Measurements from ENCODE around the gene HSPA12A.

Gene HSPA12A

DNA sequence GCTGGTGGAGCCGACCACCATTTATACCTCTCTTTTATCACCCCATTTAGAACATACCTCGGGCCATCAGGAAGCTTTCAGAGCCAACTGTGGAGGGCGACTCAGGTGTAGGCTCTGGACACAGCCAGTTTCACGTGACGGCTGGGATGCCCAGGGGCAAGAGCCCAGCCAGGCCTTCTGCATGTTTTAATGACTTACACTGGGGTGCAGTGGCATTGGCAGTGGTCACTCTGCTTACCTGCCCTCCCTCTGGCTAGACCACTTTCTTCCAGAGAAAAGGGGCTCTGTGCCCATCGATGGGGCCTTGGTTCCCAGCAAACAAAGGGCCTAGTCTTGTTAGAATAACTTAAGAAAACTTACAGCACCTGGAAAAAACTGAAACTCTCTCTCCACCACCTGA, 71.7 kb downstream of the HSPA12A start:
- H3K23ac ChIP-seq (ENCODE audit: low read depth, low read length, poor library complexity) = no peak overlapping the region
- H3K4me2 ChIP-seq (ENCODE audit: insufficient read depth, low read length, poor library complexity, severe bottlenecking) = peak overlapping the region; percentile 62
- no peak overlapping the region for H4K8ac ChIP-seq (ENCODE audit: low read depth, low read length)
- H2AK5ac ChIP-seq (ENCODE audit: low read depth, low read length) = no peak overlapping the region
- no peak overlapping the region for H2AFZ ChIP-seq (ENCODE audit: low read length)
- H2BK12ac ChIP-seq (ENCODE audit: low read length) = no peak overlapping the region
- H2BK120ac ChIP-seq (ENCODE audit: low read depth, low read length) = no peak overlapping the region
- H3K4ac ChIP-seq (ENCODE audit: low read length) = no peak overlapping the region
- H3K18ac ChIP-seq (ENCODE audit: low read length) = peak overlapping the region; percentile 32
- peak overlapping the region; percentile 42 for H2BK15ac ChIP-seq (ENCODE audit: low read length)
- H3K27me3 ChIP-seq (ENCODE audit: control insufficient read depth in 3 of 3, insufficient read depth in 3 of 3, low read depth in 1 of 3, low read length in 3 of 3) = peaks cover 0 to 38% (median 0%) of the 10 kb centered on the region in 3 experiments
- H3K9ac ChIP-seq (ENCODE audit: low read depth, low read length, poor library complexity) = no peak overlapping the region
- peak overlapping the region; percentile 14 for H3K14ac ChIP-seq (ENCODE audit: low read length)
- no CpG with 5 or more reads among the region's 6 CpGs for WGBS, 2 donors (ENCODE audit: extremely low coverage in 2 of 2, insufficient read length in 2 of 2, insufficient replicate concordance in 1 of 2)
- peaks cover 0 to 11% of the 10 kb centered on the region in 2 donors for H3K4me1 ChIP-seq (ENCODE audit: control insufficient read depth in 2 of 2, insufficient read depth in 1 of 2, low read depth in 1 of 2, low read length in 2 of 2)
- H3K4me3 ChIP-seq (ENCODE audit: low read length in 2 of 2) = no peak overlapping the region
- no peak overlapping the region for H4K91ac ChIP-seq (ENCODE audit: low read depth, low read length, poor library complexity)
- H3K27ac ChIP-seq (replicated peaks; ENCODE audit: low read length) = no peak overlapping the region
- DNase-seq (ENCODE audit: low spot score) = no peak
- H3K36me3 ChIP-seq (replicated peaks in 1 of 2; ENCODE audit: control insufficient read depth in 2 of 2, insufficient read depth in 2 of 2, low read length in 2 of 2) = no peaks in the 10 kb centered on the region
- peak overlapping the region; percentile 30 for H2BK5ac ChIP-seq (ENCODE audit: low read length)
- no peaks in the 10 kb centered on the region for H3K79me1 ChIP-seq (ENCODE audit: low read depth, low read length)
- no peaks in the 10 kb centered on the region for H3K9me3 ChIP-seq (replicated peaks in 1 of 2; ENCODE audit: control insufficient read depth in 2 of 2, insufficient read depth in 1 of 2, low read depth in 1 of 2, low read length in 2 of 2)

DNA sequence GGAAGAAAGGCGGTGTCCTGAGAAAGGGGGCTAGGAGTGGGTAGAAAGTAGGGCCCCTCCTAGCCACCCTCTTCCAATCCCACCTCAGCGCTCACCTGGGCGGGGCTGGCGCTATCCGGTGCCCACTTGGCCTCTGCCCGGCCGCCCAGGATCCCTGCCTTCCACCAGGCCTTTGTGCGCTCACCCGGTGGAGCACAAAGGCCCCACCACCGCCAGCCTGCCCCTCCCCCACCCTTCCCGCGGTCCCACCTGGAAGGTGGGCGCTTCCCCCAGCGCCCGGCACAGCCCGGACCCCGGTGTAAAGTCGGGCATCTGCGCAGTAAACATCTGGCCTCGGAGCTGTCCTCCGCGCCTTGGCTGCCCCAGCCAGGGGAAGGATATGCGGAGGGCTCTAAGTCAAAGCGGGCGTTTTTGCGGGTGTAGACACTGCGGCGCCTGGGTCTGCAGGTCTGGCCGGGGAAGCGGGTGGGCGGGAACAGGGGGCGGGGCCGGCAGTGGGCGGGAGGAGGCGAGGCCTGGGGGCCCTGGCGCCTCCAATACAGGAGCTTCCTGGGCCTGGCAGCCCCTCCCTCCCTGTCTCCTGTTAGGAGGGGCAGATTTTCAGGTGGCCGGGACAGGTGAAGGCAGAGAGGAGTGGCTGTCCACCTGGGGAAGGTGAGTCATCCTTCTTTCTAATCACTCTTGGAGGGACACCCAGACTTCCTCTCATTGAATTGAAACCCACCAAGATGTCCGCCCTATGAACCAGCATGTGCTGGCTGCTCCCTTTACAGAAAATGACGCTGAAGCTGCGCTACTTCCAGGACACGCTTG, 72.3 kb downstream of the HSPA12A start:
- Histone ChIP-seq H3K14ac (ENCODE audit: low read length) (no peak overlapping the region), H3K27ac (replicated peaks; ENCODE audit: low read length) (no peak overlapping the region), H3K23ac (ENCODE audit: low read depth, low read length, poor library complexity) (peak overlapping the region; percentile 45), H2AFZ (ENCODE audit: low read length) (no peak overlapping the region), H3K79me1 (ENCODE audit: low read depth, low read length) (no peaks in the 10 kb centered on the region), H3K9me3 (replicated peaks in 1 of 2; ENCODE audit: control insufficient read depth in 2 of 2, insufficient read depth in 1 of 2, low read depth in 1 of 2, low read length in 2 of 2) (no peaks in the 10 kb centered on the region), H2BK5ac (ENCODE audit: low read length) (peak overlapping the region; percentile 30), H2AK5ac (ENCODE audit: low read depth, low read length) (no peak overlapping the region), H2BK15ac (ENCODE audit: low read length) (peak overlapping the region; percentile 39), H2BK12ac (ENCODE audit: low read length) (no peak overlapping the region), H3K18ac (ENCODE audit: low read length) (peak overlapping the region; percentile 93), H3K4me3 (ENCODE audit: low read length in 2 of 2) (peak overlapping the region in 1 of 2 donors; percentile 87), H3K4ac (ENCODE audit: low read length) (no peak overlapping the region), H3K27me3 (ENCODE audit: control insufficient read depth in 3 of 3, insufficient read depth in 3 of 3, low read depth in 1 of 3, low read length in 3 of 3) (peaks cover 0 to 38% (median 0%) of the 10 kb centered on the region in 3 experiments), H3K9ac (ENCODE audit: low read depth, low read length, poor library complexity) (peak overlapping the region; percentile 80), H3K4me1 (ENCODE audit: control insufficient read depth in 2 of 2, insufficient read depth in 1 of 2, low read depth in 1 of 2, low read length in 2 of 2) (peaks cover 0 to 11% of the 10 kb centered on the region in 2 donors), H3K36me3 (replicated peaks in 1 of 2; ENCODE audit: control insufficient read depth in 2 of 2, insufficient read depth in 2 of 2, low read length in 2 of 2) (no peaks in the 10 kb centered on the region), H2BK120ac (ENCODE audit: low read depth, low read length) (no peak overlapping the region), H3K4me2 (ENCODE audit: insufficient read depth, low read length, poor library complexity, severe bottlenecking) (peak overlapping the region; percentile 62), H4K91ac (ENCODE audit: low read depth, low read length, poor library complexity) (no peak overlapping the region), H4K8ac (ENCODE audit: low read depth, low read length) (no peak overlapping the region)
- no peak for DNase-seq (ENCODE audit: low spot score)
- WGBS, 2 donors (ENCODE audit: extremely low coverage in 2 of 2, insufficient read length in 2 of 2, insufficient replicate concordance in 1 of 2) = no CpG with 5 or more reads among the region's 41 CpGs

DNA sequence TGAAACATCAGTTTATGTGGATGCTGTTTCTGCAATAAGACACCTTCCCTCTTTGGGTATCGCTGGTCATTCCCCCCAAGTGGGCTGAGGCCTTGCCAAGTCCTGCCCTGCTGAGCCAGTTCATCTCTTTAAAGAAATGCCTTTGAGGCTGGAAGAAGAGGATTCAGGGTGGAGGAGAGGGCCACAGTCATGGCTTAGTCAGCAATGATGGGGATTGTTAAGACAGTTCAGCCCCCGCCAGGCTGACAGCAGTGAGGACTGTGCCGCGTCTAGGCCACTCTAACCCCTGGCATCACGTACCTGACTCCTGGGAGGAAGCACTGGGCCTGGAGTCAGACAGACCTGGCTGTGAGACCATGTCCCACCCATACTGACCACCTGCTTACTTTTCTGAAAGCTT, 73.3 kb downstream of the HSPA12A start:
- H3K79me1 ChIP-seq (ENCODE audit: low read depth, low read length) = no peaks in the 10 kb centered on the region
- no peak overlapping the region for H3K9ac ChIP-seq (ENCODE audit: low read depth, low read length, poor library complexity)
- H2BK12ac ChIP-seq (ENCODE audit: low read length) = no peak overlapping the region
- H3K4me3 ChIP-seq (ENCODE audit: low read length in 2 of 2) = no peak overlapping the region
- no peak overlapping the region for H2BK120ac ChIP-seq (ENCODE audit: low read depth, low read length)
- no peak overlapping the region for H3K23ac ChIP-seq (ENCODE audit: low read depth, low read length, poor library complexity)
- H2BK5ac ChIP-seq (ENCODE audit: low read length) = no peak overlapping the region
- peaks cover 0 to 11% of the 10 kb centered on the region in 2 donors for H3K4me1 ChIP-seq (ENCODE audit: control insufficient read depth in 2 of 2, insufficient read depth in 1 of 2, low read depth in 1 of 2, low read length in 2 of 2)
- peak overlapping the region; percentile 62 for H3K4me2 ChIP-seq (ENCODE audit: insufficient read depth, low read length, poor library complexity, severe bottlenecking)
- no peak overlapping the region for H3K27ac ChIP-seq (replicated peaks; ENCODE audit: low read length)
- no peak overlapping the region for H2BK15ac ChIP-seq (ENCODE audit: low read length)
- H2AK5ac ChIP-seq (ENCODE audit: low read depth, low read length) = no peak overlapping the region
- WGBS, 2 donors (ENCODE audit: extremely low coverage in 2 of 2, insufficient read length in 2 of 2, insufficient replicate concordance in 1 of 2) = no CpG with 5 or more reads among the region's 5 CpGs
- peaks cover 0 to 43% (median 0%) of the 10 kb centered on the region in 3 experiments for H3K27me3 ChIP-seq (ENCODE audit: control insufficient read depth in 3 of 3, insufficient read depth in 3 of 3, low read depth in 1 of 3, low read length in 3 of 3)
- DNase-seq (ENCODE audit: low spot score) = no peak
- H3K18ac ChIP-seq (ENCODE audit: low read length) = peak overlapping the region; percentile 46
- no peak overlapping the region for H3K14ac ChIP-seq (ENCODE audit: low read length)
- H4K8ac ChIP-seq (ENCODE audit: low read depth, low read length) = no peak overlapping the region
- no peaks in the 10 kb centered on the region for H3K9me3 ChIP-seq (replicated peaks in 1 of 2; ENCODE audit: control insufficient read depth in 2 of 2, insufficient read depth in 1 of 2, low read depth in 1 of 2, low read length in 2 of 2)
- H2AFZ ChIP-seq (ENCODE audit: low read length) = no peak overlapping the region
- no peaks in the 10 kb centered on the region for H3K36me3 ChIP-seq (replicated peaks in 1 of 2; ENCODE audit: control insufficient read depth in 2 of 2, insufficient read depth in 2 of 2, low read length in 2 of 2)
- H3K4ac ChIP-seq (ENCODE audit: low read length) = no peak overlapping the region
- no peak overlapping the region for H4K91ac ChIP-seq (ENCODE audit: low read depth, low read length, poor library complexity)

DNA sequence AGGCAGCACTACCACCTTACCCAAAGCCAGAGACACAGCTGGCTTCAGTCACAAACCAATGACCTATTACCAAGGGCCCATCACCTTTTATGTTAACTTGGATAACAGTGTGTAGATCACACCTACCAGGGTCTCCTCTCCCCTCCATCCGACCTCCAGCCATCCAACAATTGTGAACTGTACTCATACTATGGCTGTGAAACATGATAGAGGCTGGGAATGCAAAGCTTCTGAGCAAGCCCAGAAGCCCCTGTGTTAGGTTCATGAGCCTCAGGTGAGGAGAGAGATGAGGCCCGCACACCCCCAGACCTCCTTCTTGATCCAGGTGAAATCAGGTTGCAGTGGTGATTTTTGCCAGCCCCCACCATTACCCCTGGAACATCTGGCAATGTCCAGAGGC, 73.9 kb downstream of the HSPA12A start:
- WGBS, 2 donors (ENCODE audit: extremely low coverage in 2 of 2, insufficient read length in 2 of 2, insufficient replicate concordance in 1 of 2) = no CpG with 5 or more reads among the region's 2 CpGs
- H4K8ac ChIP-seq (ENCODE audit: low read depth, low read length) = no peak overlapping the region

More for the DNA sequence above, 73.9 kb downstream of the HSPA12A start:
- Histone ChIP-seq H3K18ac (ENCODE audit: low read length) (no peak overlapping the region), H3K36me3 (replicated peaks in 1 of 2; ENCODE audit: control insufficient read depth in 2 of 2, insufficient read depth in 2 of 2, low read length in 2 of 2) (no peaks in the 10 kb centered on the region), H2BK5ac (ENCODE audit: low read length) (no peak overlapping the region), H3K27ac (replicated peaks; ENCODE audit: low read length) (no peak overlapping the region), H3K9me3 (replicated peaks in 1 of 2; ENCODE audit: control insufficient read depth in 2 of 2, insufficient read depth in 1 of 2, low read depth in 1 of 2, low read length in 2 of 2) (no peaks in the 10 kb centered on the region), H3K79me1 (ENCODE audit: low read depth, low read length) (no peaks in the 10 kb centered on the region), H3K4me3 (ENCODE audit: low read length in 2 of 2) (no peak overlapping the region), H2AK5ac (ENCODE audit: low read depth, low read length) (no peak overlapping the region), H3K4me2 (ENCODE audit: insufficient read depth, low read length, poor library complexity, severe bottlenecking) (no peak overlapping the region), H3K14ac (ENCODE audit: low read length) (no peak overlapping the region), H3K4ac (ENCODE audit: low read length) (no peak overlapping the region), H4K91ac (ENCODE audit: low read depth, low read length, poor library complexity) (no peak overlapping the region), H2BK15ac (ENCODE audit: low read length) (no peak overlapping the region), H3K27me3 (ENCODE audit: control insufficient read depth in 3 of 3, insufficient read depth in 3 of 3, low read depth in 1 of 3, low read length in 3 of 3) (peaks cover 0 to 47% (median 0%) of the 10 kb centered on the region in 3 experiments), H2BK120ac (ENCODE audit: low read depth, low read length) (no peak overlapping the region), H3K23ac (ENCODE audit: low read depth, low read length, poor library complexity) (no peak overlapping the region), H2AFZ (ENCODE audit: low read length) (no peak overlapping the region), H3K9ac (ENCODE audit: low read depth, low read length, poor library complexity) (no peak overlapping the region), H2BK12ac (ENCODE audit: low read length) (no peak overlapping the region), H3K4me1 (ENCODE audit: control insufficient read depth in 2 of 2, insufficient read depth in 1 of 2, low read depth in 1 of 2, low read length in 2 of 2) (peaks cover 0 to 11% of the 10 kb centered on the region in 2 donors)
- no peak for DNase-seq (ENCODE audit: low spot score)

Measured in neuronal stem cell (in vitro differentiated cells).